Measurements from ENCODE around the gene PTDSS2.

The PTDSS2 gene

GRCh38 chr11:502288-503178, 52.5 kb downstream of the PTDSS2 start:
- intact Hi-C loops (cut with DNase I; ENCODE audit: low total_unique reads), result loop anchor here (5.0 kb wide), 1 partner anchor 50 kb away; the partner anchor contains the start of gene PTDSS2
- Histone ChIP-seq H3K4me1 (peaks cover 5 to 48% (median 41%) of the 10 kb centered on the region in 4 donors), H3K9me3 (no peaks in the 10 kb centered on the region), H3K27ac (peak overlapping the region; percentile 96 to 99), H3K27me3 (no peaks in the 10 kb centered on the region), H3K4me3 (peak overlapping the region in 1 of 2 donors; percentile 72), H3K36me3 (peaks cover 41 to 48% (median 46%) of the 10 kb centered on the region in 3 donors)
- no peak for TF ChIP-seq CTCF (IDR thresholded peaks at IDR 0.05)
- no peak for DNase-seq

- Histone ChIP-seq H3K4me1 (peaks cover 5 to 55% (median 47%) of the 10 kb centered on the region in 4 donors), H3K27me3 (no peaks in the 10 kb centered on the region), H3K27ac (peak overlapping the region; percentile 96 to 99), H3K9me3 (no peaks in the 10 kb centered on the region), H3K4me3 (peak overlapping the region; percentile 57 to 72), H3K36me3 (peaks cover 33 to 41% (median 38%) of the 10 kb centered on the region in 3 donors)
- intact Hi-C loops (cut with DNase I; ENCODE audit: low total_unique reads), result loop anchor here (5.0 kb wide), 1 partner anchor 51 kb away; the partner anchor contains the start of gene PTDSS2
- DNase-seq, result peak; percentile 76 to 84
- no peak for TF ChIP-seq CTCF (IDR thresholded peaks at IDR 0.05)
Observed at GRCh38 chr11:503179-503981, 53.3 kb downstream of the PTDSS2 start.

DNA sequence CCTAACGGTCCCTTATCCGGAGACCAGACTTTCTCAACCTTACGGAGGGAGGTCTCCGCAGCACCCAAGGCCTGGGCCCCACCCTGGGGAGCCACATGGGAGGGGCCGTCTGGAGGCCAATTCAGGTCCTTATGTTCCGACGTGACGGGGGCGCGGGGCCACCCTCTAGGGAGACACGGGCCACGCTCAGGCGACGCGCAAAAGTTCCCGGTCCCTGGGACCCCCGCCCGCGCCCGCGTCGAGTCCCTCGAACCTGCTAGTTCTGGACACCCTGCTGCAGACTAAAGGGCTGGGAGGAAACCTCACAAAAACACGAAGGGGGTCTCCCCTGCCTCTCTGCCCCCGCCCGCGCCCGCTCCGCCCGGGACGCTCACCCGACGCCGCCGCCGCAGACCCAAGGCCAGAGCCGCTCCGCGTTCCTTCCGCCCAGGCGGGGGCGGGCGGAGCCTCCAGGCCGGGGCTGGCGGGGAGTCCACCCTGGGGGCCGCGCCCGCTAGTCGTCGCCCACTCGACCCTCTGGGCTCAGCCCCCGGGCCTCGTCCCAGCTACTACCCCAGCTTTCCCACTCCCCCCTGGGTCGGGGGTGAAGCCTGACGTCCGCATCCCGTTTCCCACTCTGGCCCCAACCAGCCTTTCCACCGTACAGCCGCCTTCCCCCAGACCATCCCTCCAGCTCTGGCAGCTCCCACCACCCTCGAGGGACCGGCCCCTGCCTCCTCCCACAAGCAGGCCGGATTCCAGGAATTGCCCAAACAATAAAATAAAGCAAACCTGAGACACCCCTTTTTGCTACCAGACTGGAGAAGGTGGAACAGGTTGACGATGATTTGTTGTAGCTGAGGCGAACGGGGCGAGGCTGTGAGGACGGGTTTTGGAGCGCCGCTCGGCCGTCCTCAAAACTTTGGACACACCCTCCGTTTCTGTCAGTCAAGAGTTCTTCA, 54.2 kb downstream of the PTDSS2 start:
- Histone ChIP-seq H3K27ac (peak overlapping the region; percentile 96 to 99), H3K27me3 (no peaks in the 10 kb centered on the region), H3K36me3 (peaks cover 23 to 40% (median 28%) of the 10 kb centered on the region in 3 donors), H3K4me3 (peak overlapping the region; percentile 57 to 72), H3K4me1 (peaks cover 5 to 55% (median 47%) of the 10 kb centered on the region in 4 donors), H3K9me3 (no peaks in the 10 kb centered on the region)
- peak in 1 of 2 donors; percentile 65 for DNase-seq
- TF ChIP-seq CTCF (IDR thresholded peaks at IDR 0.05), result no peak
- intact Hi-C loops (cut with DNase I; ENCODE audit: low total_unique reads), result loop anchor here (5.0 kb wide), 1 partner anchor 52 kb away; the partner anchor contains the start of gene PTDSS2

- no peaks in the 10 kb centered on the region for H3K27me3 ChIP-seq
- TF ChIP-seq CTCF (IDR thresholded peaks at IDR 0.05), result no peak
- H3K36me3 ChIP-seq, result peaks cover 17 to 40% (median 24%) of the 10 kb centered on the region in 3 donors
- intact Hi-C loops (cut with DNase I; ENCODE audit: low total_unique reads), result loop anchor here (5.0 kb wide), 1 partner anchor 53 kb away; the partner anchor contains the start of gene PTDSS2
- peak overlapping the region; percentile 57 to 72 for H3K4me3 ChIP-seq
- H3K9me3 ChIP-seq, result no peaks in the 10 kb centered on the region
- H3K27ac ChIP-seq, result peak overlapping the region; percentile 96 to 99
- H3K4me1 ChIP-seq, result peaks cover 5 to 55% (median 47%) of the 10 kb centered on the region in 4 donors
- DNase-seq, result no peak
Observed at GRCh38 chr11:504994-505344, 54.9 kb downstream of the PTDSS2 start.

All from tibial artery (tissue), 4 donors.